ENCODE measurements around the gene DPM2.

The DPM2 gene

DNA sequence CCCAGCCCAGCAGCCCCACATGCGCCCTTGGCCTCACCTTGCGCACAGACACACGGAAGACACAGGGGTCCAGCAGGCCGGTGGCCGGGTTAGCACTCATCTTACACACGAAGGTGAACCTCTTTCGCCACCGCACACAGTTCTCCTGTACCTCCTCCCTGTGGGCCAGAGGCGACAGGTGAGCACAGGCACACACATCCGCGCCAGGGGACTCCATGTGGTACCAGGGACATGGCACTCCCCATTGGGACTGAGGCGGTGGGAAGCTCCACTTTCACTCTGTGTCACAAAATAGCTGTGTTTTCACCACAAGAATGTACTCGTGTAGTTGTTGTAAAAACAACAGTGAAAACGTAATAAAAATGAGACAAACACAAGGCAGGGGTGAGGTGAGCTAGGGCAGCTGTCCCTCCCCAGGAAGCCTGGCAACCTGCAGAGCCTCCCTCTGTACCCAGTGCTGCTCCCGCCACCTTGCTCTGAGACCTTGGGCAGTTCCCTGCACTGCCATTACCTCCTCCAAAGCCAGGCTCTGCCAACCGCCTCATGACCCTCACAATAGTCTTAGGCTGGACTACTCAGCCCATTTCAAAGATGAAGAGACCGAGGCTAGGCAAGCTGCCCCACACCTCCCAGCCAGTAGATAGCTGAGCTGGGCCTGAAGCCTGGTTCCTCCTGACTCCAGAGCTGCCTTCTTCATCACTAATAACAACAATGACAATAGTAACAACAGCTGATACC is 16.3 kb upstream of the DPM2 start:
- DNase-seq = no peak

DNA sequence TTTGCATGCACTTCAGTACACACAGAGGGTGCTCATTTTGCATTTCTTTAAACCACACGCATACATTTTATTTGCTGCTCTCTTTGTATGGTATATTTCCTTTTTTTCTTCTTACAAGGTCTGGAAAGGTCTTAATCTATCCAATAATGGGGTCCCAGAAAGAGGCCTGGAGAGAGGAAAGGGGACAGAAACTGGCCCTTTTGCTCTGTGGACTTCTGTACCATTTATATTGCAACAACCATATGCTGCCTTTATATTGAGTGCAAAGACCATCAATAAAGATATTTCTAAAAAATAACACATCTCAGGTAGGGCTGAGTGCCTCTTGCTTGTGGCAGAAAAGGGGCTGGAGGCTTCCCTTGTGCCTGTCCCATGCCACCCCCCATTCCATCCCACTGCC is 15.5 kb upstream of the DPM2 start:
- no peak for DNase-seq

DNA sequence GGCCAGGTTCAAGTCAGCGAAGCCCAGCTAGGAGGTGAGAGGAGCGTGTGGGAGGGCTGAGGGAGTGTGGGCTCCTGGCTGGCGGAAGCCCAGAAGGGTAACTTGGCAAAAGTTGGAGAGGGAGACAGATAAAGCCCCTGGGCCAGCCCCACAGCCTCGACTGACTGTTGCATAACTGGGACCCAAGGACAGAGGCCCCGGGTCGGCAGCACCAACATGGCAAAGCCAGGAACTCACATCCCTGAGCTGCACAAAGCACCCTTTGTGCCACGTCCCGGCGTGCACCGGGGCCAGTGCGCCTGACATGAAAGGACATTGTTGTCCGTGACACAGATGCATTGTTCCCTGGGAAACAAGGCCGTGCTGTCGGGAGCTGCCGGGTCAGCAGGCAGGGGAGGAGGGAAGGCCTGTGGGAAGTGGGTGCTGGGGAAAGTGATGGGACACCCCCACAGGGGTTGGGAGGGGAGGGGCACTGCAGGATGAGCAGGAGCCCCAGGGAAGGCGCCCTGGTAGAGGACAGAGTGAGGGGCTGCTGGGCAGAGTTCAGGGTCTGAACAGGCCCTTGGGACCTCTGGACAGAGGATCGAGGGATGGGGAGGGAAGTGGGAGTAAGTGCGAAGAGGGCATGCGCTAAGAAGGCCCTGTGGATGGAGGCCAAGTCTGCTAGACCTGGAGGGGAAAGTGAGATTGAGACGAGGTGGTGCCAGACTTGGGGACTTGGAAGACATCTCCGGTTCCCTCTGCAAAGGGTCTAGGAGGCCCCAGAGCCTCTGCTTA is 13.0 kb upstream of the DPM2 start:
- no peak for DNase-seq

DNA sequence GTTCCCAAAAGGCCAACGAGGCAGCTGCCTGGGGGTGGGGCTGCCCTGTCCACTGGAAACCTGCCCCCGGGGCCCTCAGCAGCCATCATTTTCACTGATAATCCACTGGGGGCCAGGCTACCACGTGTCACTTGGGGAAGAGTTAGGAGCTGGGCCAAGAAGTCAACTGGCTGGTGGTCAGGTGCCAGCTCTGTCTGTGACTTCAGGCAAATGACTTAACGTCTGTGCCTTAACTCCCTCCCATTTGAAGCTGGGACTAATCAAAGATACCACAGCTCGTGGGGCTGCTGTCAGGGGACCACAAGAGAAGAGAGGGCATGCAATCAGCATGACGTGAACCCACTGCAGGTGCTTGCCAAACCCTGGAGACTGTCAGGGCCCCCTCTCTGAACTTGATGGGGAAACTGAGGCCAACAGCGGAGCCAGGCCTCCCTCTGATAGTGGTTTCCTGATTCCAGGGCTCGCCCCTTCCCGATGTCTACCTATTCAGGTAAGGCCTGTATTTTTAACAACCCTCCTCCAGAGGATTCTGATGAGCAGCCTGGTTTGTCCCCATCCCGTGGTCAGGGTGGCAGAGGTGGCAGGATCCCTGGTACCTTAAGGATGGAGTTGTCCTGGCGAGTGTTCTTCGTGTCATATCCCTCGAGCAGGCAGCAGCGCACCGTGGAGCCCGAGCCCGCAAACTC is 12.3 kb upstream of the DPM2 start:
- DNase-seq = no peak

DNA sequence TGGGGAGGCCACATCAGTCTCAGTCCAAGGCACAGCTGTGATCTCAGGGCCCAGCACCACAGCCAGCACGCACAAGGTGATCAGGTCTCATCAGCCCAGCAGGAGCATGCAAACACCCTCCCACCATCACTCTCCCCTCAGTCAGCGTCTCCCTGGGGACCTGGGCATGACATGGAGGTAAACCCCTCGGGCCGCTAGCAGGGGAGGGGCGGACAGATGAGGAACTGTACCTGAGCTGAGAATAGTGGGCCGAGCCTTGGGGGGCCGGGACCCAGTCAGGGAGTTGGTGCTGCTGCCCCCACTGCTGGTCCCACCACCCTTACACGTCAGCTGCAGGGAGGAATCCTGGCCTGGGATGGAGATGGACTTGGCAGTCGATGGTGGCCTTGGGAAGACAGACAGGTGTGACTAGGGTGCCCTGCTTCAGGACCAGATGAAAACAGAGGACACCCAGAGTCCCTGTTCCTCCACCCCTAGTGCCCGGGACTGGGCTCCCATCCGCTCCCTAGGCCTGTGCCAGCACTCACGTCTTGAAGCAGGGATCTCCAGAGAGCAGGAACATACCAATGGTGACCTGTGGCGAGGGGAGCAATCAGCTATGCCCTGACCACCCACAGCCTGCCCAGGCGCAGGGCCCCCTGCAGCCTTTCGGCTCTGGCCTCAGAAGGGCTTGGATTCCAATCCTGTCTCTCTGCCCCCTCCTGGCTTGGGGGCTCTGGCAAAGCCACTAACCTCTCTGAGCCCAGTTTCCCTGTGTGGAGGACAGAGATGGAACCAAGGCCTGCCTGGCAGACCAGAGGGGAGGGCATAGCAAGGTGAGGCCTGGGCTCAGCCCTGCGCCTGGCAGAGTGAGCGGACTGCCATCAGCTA is 10.4 kb upstream of the DPM2 start:
- DNase-seq = no peak

DNA sequence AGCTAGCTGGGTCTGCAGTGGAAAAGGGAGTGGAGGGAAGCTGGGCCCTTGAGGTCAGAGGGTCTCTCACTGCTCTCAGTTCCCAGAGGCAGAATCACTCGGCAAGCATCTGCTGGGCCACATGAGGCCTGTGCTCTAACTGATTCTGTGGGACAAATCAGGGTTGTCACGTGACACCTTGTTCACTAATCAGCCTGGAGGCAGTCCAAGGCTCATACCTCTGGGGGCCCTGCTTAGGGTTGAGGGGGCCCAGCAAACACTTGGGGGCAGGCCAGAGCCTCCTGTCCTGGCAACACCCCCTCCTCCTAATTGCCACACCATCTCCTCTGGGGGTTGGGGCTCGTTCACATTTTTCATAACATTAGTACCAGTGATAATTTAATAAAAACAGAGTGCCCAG is 9.1 kb upstream of the DPM2 start:
- no peak for DNase-seq

DNA sequence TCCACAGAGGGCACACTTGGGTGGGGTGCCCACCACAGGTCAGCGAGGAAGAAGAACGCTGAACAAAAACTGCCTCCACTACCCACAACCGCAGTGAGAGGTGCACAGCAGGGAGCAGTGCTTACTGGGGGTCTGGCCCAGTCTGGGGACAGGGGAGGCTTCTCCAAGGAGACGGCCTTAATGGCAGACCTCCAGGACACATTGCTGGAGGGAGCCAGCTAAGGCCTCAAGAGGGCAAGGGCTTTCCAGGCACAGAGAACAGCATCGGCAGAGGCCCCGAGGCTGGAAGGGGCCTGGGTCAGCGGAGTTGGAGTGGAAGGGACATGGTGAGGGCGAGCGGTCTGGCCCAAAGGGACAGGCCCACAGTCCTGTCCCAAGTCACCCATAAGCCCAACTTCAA is 8.3 kb upstream of the DPM2 start:
- DNase-seq = no peak

DNA sequence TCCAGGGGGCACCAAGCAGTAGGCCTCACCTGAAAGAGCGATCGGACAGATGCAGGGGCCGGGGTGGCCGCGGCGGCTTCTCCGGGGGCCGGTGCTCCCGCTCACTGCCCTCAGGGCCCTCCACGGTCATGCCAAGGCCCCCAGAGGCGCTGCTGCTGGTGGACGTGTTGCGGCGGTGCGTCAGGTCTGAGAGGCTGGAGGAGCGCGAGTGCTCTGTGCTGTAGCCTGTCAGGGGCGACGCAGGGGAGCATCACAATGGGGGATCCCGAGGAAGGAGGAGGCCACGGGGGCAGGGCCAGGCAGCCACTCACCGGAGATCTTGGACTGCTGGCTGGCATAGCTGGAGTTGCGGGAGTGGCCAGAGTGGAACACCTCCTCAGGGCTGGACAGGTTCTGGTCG is 7.7 kb upstream of the DPM2 start:
- DNase-seq = no peak

DNA sequence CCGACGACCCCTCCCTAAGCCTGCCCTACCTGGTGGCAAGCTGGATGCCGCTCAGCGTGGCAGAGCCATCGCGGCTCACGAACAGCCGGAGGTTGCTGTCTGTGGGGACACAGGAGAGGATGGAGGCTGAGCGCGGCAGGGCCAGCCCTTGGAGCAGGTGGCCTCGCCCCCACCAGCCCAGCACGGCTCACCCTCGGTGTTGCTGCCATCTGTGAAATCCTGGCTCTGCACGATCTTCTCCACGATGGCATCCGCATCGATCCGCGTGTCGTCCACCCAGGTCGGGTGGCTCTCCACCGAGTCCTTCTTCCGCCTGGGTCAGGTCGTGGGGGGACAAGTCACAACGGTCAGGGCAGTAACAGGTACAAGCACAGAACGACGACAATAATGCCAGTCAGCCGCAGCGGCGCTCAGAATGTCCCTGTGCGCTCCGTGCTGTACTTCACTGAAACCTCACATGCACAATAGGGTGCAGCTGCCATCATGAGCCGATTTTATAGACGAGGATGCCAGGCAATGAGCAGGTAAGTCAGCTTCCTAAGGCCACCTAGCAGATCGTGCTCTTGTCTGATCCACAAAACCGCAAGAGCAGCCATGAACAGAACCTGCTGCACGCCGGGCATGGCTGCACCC is 7.0 kb upstream of the DPM2 start:
- DNase-seq = no peak

DNA sequence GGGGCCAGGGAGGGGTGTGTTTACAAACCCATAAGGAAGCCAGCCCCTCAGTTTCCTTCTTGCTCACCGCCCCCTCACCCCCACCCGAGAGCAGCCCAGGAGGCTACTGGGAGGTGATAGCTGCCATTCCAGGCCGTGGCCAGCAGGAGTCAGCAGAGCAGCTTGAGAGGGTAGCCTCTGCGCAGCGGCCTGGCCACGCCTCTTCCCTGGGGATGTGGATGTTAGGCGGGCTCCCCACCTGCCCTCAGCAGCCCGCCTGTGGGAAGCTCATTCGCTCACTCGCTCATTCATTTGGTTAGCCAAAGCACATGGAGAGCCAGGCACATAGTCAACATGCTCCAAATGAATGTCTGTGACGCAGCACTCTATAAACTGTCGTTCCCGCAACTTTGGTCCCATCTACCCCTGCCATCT is 6.1 kb upstream of the DPM2 start:
- DNase-seq = peak; percentile 91

DNA sequence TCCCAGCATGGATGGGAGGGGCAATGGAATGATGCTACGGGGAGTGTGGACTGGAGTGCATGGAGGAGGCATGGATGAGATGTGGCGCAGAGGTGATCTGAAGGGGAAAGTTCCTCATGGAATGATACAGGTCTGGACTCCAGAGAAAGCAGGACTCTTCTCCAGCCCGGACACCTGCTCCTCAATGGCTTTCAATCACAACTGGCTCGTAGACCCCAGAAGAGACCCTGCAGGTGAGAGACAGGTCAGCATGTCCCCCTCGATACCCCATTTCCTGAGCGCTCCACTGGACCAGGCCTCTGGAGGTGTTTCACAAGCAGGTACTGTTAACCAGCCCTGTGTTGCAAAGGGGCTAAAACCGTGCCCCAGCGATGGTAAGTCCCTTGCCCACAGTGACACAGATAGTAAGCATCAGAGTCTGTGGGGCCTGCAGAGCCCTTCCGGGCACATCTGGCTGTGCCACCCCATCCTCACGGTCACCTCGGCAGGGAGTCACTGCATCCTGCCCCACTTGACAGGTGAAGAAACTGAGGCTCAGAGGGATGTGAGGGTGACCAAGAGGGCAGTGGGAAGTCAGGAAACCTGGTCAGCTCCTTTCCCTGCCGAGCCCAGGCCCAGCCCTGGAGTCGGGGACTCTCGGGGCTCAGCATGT is 5.5 kb upstream of the DPM2 start:
- no peak for DNase-seq

DNA sequence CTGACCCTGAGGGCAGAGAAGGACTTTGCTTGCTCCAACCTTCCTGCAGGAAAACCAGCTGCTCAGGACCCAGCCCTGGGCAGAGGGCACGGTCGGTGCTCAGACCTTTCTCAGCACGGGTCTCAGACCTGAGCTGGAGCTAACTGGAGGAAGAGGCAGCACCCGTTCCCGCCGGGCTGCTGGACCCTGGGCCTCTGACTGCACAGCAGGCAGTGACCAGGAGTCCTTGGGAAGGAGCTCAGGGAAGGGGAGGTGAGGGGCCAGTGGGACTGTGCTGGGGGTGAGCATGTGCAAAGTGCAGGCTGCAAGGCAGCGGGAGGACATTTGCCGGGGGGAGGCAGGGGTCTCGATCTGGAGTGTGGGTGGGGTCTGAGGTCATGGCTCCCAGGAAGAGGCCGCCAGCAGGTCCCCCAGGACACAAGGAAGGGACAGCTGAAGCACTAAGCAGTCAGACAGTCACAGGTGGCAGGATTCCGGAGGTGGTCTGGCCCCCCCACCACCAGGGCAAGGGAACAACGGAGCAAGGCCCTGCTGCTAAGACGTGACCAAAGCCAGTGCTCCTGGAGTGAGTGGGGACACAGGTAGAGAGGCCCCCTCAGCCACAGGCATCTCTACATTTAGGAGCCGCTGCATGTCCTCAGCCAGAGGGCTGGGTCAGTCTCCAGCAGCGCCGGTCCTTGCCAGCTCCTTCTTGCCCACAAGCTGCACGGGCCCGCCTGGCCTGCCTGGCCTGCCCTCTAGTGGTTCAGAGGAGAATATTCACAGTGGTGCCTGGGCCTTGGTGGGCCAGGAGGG is 4.8 kb upstream of the DPM2 start:
- peak; percentile 65 for DNase-seq

DNA sequence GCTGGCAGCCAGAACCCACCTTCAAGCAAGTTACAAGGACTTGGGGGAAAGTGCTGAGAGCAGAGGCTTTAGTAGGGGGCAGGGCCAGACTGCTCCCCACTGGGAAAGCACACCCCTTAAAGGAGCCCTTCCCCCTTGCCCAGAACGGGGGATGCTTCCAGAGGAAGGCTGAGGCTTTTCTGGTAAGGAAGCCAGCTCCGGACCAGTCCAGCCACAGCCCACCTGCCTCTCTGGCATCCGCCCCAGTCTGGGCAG is 4.2 kb upstream of the DPM2 start:
- DNase-seq = no peak

DNA sequence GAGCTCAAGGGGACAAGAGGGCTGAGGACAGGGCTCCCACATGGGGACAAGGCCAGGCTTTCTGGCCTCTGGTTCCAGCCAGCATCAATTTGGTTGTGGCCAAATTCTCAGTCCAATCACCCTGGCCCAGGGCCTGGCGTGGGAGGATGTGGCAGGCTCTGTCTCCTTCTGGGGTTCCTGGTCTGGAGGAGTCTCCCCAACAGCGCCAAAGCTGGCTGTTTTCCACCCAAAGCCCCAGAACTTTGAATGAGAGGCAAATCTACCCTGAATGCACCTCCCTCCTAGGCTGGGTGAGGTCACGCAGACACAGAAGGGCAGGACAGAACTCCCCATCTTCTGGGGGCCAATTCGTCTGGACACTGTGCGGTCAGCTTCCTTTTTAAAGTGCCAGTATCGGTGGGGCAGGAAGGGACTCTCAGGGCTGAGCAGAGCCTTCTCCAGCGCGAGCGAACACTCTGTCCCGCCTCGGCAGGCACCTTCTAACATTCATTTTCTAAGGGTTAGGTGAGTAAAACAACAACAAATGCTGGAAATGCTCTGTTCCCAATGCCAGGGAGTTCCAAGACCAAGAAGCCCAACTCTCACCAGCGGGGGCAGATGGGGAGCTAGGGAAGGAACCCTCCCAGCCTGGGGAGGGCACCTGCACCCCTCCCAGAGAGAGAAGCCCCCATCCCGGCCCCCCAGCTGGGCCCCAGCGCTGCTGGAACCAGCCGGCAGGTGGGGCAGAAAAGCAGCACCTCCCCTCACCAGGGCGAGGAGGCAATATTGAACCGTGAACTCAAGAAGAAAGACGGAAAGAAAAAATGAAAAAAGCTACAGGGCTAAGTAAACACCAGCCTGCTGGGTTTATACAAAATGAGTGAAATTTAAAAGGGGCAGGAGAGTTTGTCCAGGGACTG is 3.7 kb upstream of the DPM2 start:
- no peak for DNase-seq

DNA sequence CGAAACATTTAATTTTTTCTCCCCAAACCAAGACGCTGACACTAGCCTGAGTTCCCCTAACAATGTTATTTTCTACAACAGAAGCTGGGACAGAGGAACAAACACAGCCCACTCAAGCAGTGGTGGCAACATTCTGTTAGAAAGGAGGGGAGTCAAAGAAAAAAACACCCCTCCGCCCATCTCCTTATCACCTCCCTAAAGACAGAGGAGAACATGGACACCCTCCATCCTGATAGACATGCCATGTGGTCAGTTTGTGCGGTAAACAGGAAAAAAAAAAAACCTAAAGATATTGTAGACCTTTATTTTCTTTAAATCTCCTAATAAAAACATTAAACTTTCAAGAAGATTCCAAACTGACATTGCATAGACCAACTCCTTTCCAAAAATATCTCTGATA is 2.9 kb upstream of the DPM2 start:
- no peak for DNase-seq

DNA sequence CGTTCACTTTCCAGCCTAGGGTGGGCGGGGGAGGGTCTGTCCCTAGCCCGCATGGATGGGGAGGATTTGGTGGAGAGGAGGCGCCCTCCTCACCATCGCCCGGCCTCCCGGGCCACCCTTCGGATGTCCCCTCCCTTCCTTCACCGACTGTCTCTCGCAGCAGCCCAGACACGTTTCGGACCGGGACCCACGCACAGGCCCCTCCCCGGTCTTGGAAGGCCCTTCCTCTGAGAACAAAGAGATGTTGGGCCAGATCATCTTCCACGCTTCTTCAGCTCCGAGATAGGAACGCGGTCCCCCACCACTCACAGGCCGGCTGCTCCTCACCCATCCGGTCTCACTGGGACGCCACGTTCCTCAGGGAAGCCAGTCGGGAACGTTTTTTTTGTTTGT is 640 bp upstream of the DPM2 start:
- DNase-seq = no peak

DNA sequence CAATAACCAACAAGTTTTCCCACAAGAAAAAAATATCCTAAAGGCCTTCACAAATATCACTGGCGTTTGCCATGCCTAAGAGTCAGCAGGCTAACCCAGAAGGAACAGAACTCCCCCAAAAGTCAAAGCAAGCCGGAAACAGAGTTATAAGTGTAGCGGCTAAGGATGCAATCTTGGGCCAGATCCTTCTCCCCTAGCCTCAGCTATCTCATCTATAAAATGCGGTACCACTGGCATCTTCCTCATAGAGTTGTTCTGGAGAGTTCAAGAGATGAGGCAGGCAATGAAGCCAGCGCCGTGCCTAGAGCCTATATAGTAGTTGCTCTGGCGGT is 632 bp downstream of the DPM2 start:
- DNase-seq = no peak

DNA sequence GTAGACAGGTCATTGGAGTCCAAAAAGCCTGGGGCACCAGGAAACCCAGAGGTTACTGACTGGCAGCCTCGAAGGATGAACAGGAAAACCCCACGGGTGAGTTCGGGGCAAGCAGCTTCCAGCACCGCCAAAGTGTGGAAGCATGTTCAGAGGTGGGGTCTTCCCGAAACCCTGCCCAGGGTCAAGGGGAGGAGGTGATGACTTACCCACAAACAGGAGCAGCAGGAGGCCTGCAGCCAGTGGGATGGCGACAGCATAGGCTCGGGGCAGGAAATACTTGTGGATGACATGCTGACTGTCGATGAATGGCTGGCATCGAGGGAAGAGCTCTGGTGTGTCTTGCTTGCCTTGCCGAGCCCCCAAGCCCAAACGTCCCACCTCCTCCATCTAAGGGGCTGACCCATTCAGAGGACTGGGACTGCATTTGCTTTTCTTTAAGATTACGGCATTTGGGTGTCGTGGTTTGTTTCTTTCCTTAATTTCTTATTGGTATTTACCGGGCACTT is 1.3 kb downstream of the DPM2 start:
- no peak for DNase-seq

DNA sequence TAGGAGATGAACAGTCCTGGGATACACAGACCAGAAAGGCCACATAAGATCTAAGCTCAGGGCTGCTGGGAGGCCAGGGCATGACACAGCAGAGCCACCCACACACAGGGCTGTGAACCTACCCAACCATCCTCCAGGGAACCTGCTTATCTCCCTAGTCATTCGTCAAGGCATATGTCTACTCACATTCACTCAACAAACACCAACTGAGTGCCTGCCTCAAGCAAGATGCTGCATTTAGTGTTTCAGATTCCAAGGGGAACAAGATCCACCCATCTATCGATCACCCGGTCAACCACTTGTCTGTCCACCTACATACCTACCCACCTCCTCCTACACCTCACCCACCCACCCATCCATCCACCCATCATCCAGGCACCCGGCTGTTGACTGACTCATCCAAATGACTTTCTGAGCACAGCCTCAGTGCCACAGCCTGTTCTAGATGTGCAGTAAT is 1.9 kb downstream of the DPM2 start:
- peak; percentile 62 for DNase-seq

DNA sequence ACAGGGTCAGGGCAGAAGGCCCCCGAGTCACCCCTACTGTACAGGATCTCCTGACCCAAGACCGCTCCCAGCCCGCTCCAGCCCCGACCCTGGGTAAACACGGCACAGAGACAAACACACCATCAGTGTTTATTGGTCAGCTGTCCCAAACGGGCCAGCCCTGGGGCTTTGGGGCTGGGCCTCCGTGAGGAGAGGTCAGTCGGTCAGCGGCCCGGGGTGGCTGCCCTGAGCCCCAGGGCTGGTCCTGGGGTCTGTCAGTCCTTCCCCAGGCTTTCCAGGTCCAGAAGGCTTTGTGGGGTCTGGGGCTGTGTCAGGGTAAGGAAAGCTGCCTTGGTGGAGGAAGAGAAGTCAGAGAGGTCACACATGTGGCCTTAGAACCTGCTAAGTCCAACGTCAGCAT is 2.7 kb downstream of the DPM2 start:
- DNase-seq = no peak

Data from activated CD4-positive, alpha-beta T cell treated with anti-CD3 and anti-CD28 coated beads for 48 hours (primary cell).